Spleen (tissue), 11 donors: ENCODE results near the gene KCNJ16. TPM values are rescaled to one million over a fixed set of nuclear protein-coding genes. Genes with fewer than 3 reads are reported as not detected.

Source experiments
- DNase-seq: peaks from one replicate; pipeline ENCODE4 v3.0.0-alpha.2; 2020
- H3K27ac ChIP-seq, 8 donors: fragments of 200-600 bp; sonication (generic) in 7 of 8; 1 replicate in 4 of 8; 2 replicates in 4 of 8; pipeline versions ENCODE4 v1.5.0 to v1.8.0; 2016 to 2021; ENCODE audit warnings: inconsistent platforms in 4 of 8, mild to moderate bottlenecking in 4 of 8, moderate library complexity in 1 of 8
- H3K27me3 ChIP-seq, 7 donors: fragments of 200-600 bp; sonication (generic) in 6 of 7; replicated peaks in 1 of 7; 1 replicate in 4 of 7; 2 replicates in 3 of 7; pipeline versions ENCODE4 v1.5.0 to v1.8.0; 2016 to 2021; ENCODE audit warnings: inconsistent platforms in 3 of 7, mild to moderate bottlenecking in 1 of 7
- H3K36me3 ChIP-seq, 6 donors: fragments of 200-600 bp; sonication (generic) in 5 of 6; 1 replicate in 4 of 6; 2 replicates in 2 of 6; pipeline versions ENCODE4 v1.5.0 to v1.8.0; 2016 to 2021; ENCODE audit warnings: inconsistent platforms in 2 of 6
- H3K4me1 ChIP-seq, 6 donors: fragments of 200-600 bp; sonication (generic) in 5 of 6; 1 replicate in 3 of 6; 2 replicates in 3 of 6; pipeline versions ENCODE4 v1.5.0 to v1.8.0; 2016 to 2021; ENCODE audit warnings: inconsistent platforms in 3 of 6
- H3K4me3 ChIP-seq, 8 donors: fragments of 200-600 bp; sonication (generic) in 7 of 8; 1 replicate in 4 of 8; 2 replicates in 4 of 8; pipeline versions ENCODE4 v1.5.0 to v1.8.0; 2016 to 2021; ENCODE audit warnings: inconsistent platforms in 4 of 8, mild to moderate bottlenecking in 4 of 8, moderate library complexity in 2 of 8
- H3K9me3 ChIP-seq, 8 donors: fragments of 200-600 bp; sonication (generic) in 7 of 8; 1 replicate in 4 of 8; 2 replicates in 4 of 8; pipeline versions ENCODE4 v1.5.0 to v1.8.0; 2016 to 2021; ENCODE audit warnings: inconsistent platforms in 4 of 8
- CTCF ChIP-seq, 11 experiments: fragments of 200-600 bp in 7 of 11; fragments of 450-650 bp in 4 of 11; sonication (generic) in 4 of 11; IDR thresholded peaks in 8 of 11; conservative IDR thresholded peaks in 3 of 11; 1 replicate in 7 of 11; 2 replicates in 4 of 11; pipeline versions ENCODE4 v1.4.0 to v1.8.0; 2016 to 2021; ENCODE audit warnings: antibody characterized with exemption in 11 of 11, inconsistent platforms in 4 of 11, mild to moderate bottlenecking in 1 of 11
- POLR2A ChIP-seq, 3 donors: fragments of 450-650 bp; IDR thresholded peaks; one replicate each; pipeline ENCODE4 v1.5.1; 2017; ENCODE audit warnings: antibody characterized with exemption in 3 of 3, mild to moderate bottlenecking in 1 of 3
- POLR2AphosphoS5 ChIP-seq, 3 donors: sonication (generic); formaldehyde crosslinking; IDR thresholded peaks; one replicate each; pipeline ENCODE4 v1.5.1; 2017; ENCODE audit warnings: antibody characterized with exemption in 3 of 3
- WGBS, 5 donors: extraction: QIAGEN DNeasy Blood & Tissue Kit in 3 of 5; methylation state at CpG; one replicate each; pipeline versions ENCODE4 v1.1.5 to v1.1.7; 2013 to 2018; 5-methylcytosine and 5-hydroxymethylcytosine counted together
- intact Hi-C: fragments of 100-400 bp; cut with DNase I; formaldehyde crosslinking; loops from one replicate; pipeline ENCODE4 v1.15.0; 2023; ENCODE audit warnings: low total_unique reads
- polyA plus RNA-seq, 3 donors: library from polyadenylated mRNA; stranded (reverse); fragments of 200-250 nt; gene quantifications; one replicate each; pipeline ENCODE4 v1.2.1, GENCODE V29; 2013
- total RNA-seq, 7 donors: library from RNA; depleted of rRNA in 3 of 7; stranded (reverse); fragments of >200 nt in 3 of 7; fragmentation: NEBNext Ultra II Directional in 4 of 7; extraction: Animal tissue kit (Norgen Biotek cat#: 25700) in 4 of 7; gene quantifications; one replicate each; pipeline versions ENCODE4 v1.1.0 to v1.2.1, GENCODE V29; 2016 to 2021
- donor health status: healthy with polysubstance abuse.
- donor health status: DM: no; HTN: no; CAD: no; lungs with moderate emphysema.
- donor health status: DM: no; HTN: no; CAD: no.
- donor health status: Bipolar disorder and iron deficiency.
- donor health status: healthy.
- donor health status: DM: no; HTN: no; CAD: no.
- donor health status: DM: yes; HTN: yes; CAD: no.

The KCNJ16 gene
- total and polyA plus RNA-seq, 10 donors: 0.12 to 2.2 (median 0.86) TPM

GRCh38 chr17:70055000-70055399 lies 20.0 kb upstream of the KCNJ16 start:
- Histone ChIP-seq H3K9me3 (no peaks in the 10 kb centered on the region), H3K27me3 (no peaks in the 10 kb centered on the region), H3K36me3 (no peaks in the 10 kb centered on the region), H3K27ac (peak overlapping the region in 2 of 8 donors; percentile 73 to 82), H3K4me3 (no peak overlapping the region), H3K4me1 (peaks cover 0 to 12% (median 3%) of the 10 kb centered on the region in 6 donors)
- TF ChIP-seq POLR2AphosphoS5 (IDR thresholded peaks at IDR 0.05): no peak
- no peak for TF ChIP-seq CTCF (IDR thresholded peaks at IDR 0.05 in 8 of 11, conservative IDR thresholded peaks at IDR 0.05 in 3 of 11)
- no peak for TF ChIP-seq POLR2A (IDR thresholded peaks at IDR 0.05)
- WGBS, 5 donors: 85 to 94% (median 90%) methylated on average over 4 of the region's 4 CpGs
- no peak for DNase-seq
- intact Hi-C loops: no loop called here

DNA sequence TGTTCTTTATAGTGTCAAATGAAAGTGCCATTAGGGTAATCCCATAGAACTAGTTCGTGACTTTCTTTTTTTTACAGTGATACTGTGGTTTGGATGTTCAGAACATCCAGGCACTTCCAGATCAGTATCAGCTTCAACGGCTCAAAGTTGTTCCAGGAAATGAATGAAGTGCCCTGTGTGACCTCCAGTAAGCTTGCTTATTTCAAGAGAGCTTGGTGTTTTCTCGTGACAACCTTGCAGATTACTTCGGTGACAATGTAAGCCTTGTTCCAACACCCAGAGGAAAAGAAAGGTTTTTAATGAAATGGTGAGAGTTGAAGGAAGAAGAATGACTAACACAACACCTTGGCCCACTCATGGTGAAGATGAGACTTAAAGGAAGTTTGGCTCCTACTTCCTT lies 16.0 kb upstream of the KCNJ16 start:
- peak overlapping the region in 4 of 8 donors; percentile 1 to 35 (median 13) for H3K27ac ChIP-seq
- no peaks in the 10 kb centered on the region for H3K36me3 ChIP-seq
- intact Hi-C loops: no loop called here
- WGBS, 5 donors: 34 to 47% (median 40%) methylated on average over 4 of the region's 4 CpGs
- peak overlapping the region in 1 of 8 donors; percentile 2 for H3K4me3 ChIP-seq
- no peak for TF ChIP-seq POLR2AphosphoS5 (IDR thresholded peaks at IDR 0.05)
- TF ChIP-seq CTCF (IDR thresholded peaks at IDR 0.05 in 8 of 11, conservative IDR thresholded peaks at IDR 0.05 in 3 of 11): no peak
- no peak for TF ChIP-seq POLR2A (IDR thresholded peaks at IDR 0.05)
- DNase-seq: no peak
- no peaks in the 10 kb centered on the region for H3K9me3 ChIP-seq
- H3K4me1 ChIP-seq: peaks cover 0 to 3% (median 0%) of the 10 kb centered on the region in 6 donors
- H3K27me3 ChIP-seq: no peaks in the 10 kb centered on the region

DNA sequence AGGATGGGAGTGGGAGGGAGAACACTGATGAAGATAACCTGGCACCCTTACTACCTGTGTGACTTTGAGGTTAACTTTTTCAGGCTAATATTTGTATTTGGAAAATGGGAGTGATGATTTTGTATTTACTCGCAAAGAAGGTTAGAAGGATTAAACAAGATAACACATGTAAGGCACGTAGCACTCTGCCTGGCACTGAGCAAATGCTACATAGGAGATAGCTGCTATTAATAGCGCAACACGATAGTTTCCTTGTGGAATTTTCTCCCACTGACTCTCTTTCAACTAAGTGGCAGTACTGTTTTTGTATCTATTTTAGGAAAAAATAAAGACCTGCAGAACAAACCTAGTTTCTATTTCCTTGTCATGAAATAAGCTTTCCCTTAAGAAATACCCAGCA lies 15.4 kb upstream of the KCNJ16 start:
- peak overlapping the region in 2 of 8 donors; percentile 15 to 35 for H3K27ac ChIP-seq
- intact Hi-C loops: loop anchor here (10.0 kb wide), 1 partner anchor 85 kb away; no protein-coding TSS in a partner anchor
- H3K4me3 ChIP-seq: peak overlapping the region in 1 of 8 donors; percentile 2
- no peaks in the 10 kb centered on the region for H3K36me3 ChIP-seq
- 86 to 91% (median 90%) methylated on average over 4 of the region's 4 CpGs for WGBS, 5 donors
- no peak for DNase-seq
- no peak for TF ChIP-seq CTCF (IDR thresholded peaks at IDR 0.05 in 8 of 11, conservative IDR thresholded peaks at IDR 0.05 in 3 of 11)
- no peaks in the 10 kb centered on the region for H3K4me1 ChIP-seq
- H3K27me3 ChIP-seq: no peaks in the 10 kb centered on the region
- H3K9me3 ChIP-seq: no peaks in the 10 kb centered on the region

DNA sequence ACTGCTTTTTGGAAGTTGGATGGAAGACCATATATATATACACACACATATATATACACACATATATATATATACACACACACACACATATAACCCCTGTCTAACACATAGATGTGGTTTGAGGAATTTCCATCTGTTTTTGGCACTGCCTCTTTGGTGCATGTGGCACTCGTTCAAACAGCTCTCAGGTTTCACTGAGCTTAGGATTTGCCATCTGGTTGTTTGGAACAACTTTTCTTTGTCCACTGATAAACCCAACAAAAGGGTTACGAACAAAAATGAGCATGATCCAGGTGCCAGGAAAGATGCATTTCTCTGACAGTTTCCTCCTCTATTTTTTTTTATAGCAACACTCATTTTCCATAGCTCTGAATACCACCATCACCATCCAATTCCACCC lies 14.6 kb upstream of the KCNJ16 start:
- 53 to 78% (median 74%) methylated on average over 2 of the region's 2 CpGs for WGBS, 5 donors
- H3K27me3 ChIP-seq: no peaks in the 10 kb centered on the region
- intact Hi-C loops: loop anchor here (10.0 kb wide), 1 partner anchor 84 kb away; no protein-coding TSS in a partner anchor
- DNase-seq: no peak
- no peaks in the 10 kb centered on the region for H3K9me3 ChIP-seq
- TF ChIP-seq POLR2A (IDR thresholded peaks at IDR 0.05) (no peak), POLR2AphosphoS5 (IDR thresholded peaks at IDR 0.05) (no peak), CTCF (IDR thresholded peaks at IDR 0.05 in 8 of 11, conservative IDR thresholded peaks at IDR 0.05 in 3 of 11) (no peak)
- no peaks in the 10 kb centered on the region for H3K36me3 ChIP-seq
- H3K4me3 ChIP-seq: no peak overlapping the region
- H3K27ac ChIP-seq: no peak overlapping the region
- H3K4me1 ChIP-seq: peaks cover 0 to 4% (median 0%) of the 10 kb centered on the region in 6 donors
